HEK293 (cell line): ENCODE data around the gene PTAR1.

Experiments
- CTCF ChIA-PET: fragments of 350-600 bp; formaldehyde crosslinking; extraction: SDS; loops from one replicate; lab custom pipeline; 2021; ENCODE audit warnings: antibody characterized with exemption; lab: Yijun Ruan, JAX
- POLR2A ChIA-PET: fragments of 300-600 bp; formaldehyde crosslinking; extraction: SDS; loops from one replicate; lab custom pipeline; 2020; ENCODE audit warnings: antibody characterized with exemption, inconsistent platforms; lab: Yijun Ruan, JAX
- H3K27ac ChIP-seq: fragments of 200-500 bp; sonication (Bioruptor generic); 2 replicates; pipeline ENCODE4 v1.5.1; 2014; ENCODE audit warnings: low read depth, low read length, control low read depth, inconsistent platforms; ENCODE audit errors: extremely low read depth
- H3K36me3 ChIP-seq, 2 experiments: fragments of 200-500 bp in 1 of 2; sonication (Bioruptor generic) in 1 of 2; 1 replicate in 1 of 2; 2 replicates in 1 of 2; pipeline ENCODE4 v1.5.1; 2014 to 2017; ENCODE audit warnings: inconsistent platforms in 2 of 2, low read length in 2 of 2; ENCODE audit not compliant: control insufficient read depth in 2 of 2, insufficient read depth in 1 of 2
- H3K4me1 ChIP-seq: fragments of 200-500 bp; sonication (Bioruptor generic); 2 replicates; pipeline ENCODE4 v1.5.1; 2014; ENCODE audit warnings: mild to moderate bottlenecking, low read length, inconsistent platforms; ENCODE audit not compliant: control insufficient read depth, insufficient read depth
- H3K4me3 ChIP-seq: 2 replicates; pipeline ENCODE4 v1.5.1; 2011; ENCODE audit warnings: low read depth, mild to moderate bottlenecking, control low read depth, low read length, moderate library complexity
- H3K9me3 ChIP-seq: fragments of 200-500 bp; sonication (Bioruptor generic); 2 replicates; pipeline ENCODE4 v1.5.1; 2014; ENCODE audit warnings: low read depth, low read length, inconsistent platforms; ENCODE audit not compliant: control insufficient read depth, insufficient read depth
- IKZF3 ChIP-seq: fragments of 450-650 bp; IDR thresholded peaks from 2 replicates; pipeline ENCODE4 v1.5.0; 2018; ENCODE audit warnings: missing biosample characterization, mild to moderate bottlenecking, missing genetic modification characterization, moderate library complexity
- SETDB1 ChIP-seq: IDR thresholded peaks from one replicate; pipeline ENCODE4 v1.6.1; 2017; ENCODE audit warnings: mild to moderate bottlenecking, low read length, moderate library complexity, mixed read lengths; ENCODE audit not compliant: insufficient read length
- ZBTB21 ChIP-seq: fragments of 450-650 bp; formaldehyde crosslinking; IDR thresholded peaks from 2 replicates; pipeline ENCODE4 v1.5.1; 2017; ENCODE audit warnings: missing biosample characterization, missing genetic modification characterization
- ZIC2 ChIP-seq: fragments of 450-650 bp; formaldehyde crosslinking; IDR thresholded peaks from 2 replicates; pipeline ENCODE4 v1.5.1; 2016; ENCODE audit warnings: missing biosample characterization, missing genetic modification characterization
- ZNF10 ChIP-seq: fragments of 450-650 bp; formaldehyde crosslinking; IDR thresholded peaks from 2 replicates; pipeline ENCODE4 v1.5.1; 2017; ENCODE audit warnings: missing biosample characterization, missing genetic modification characterization
- ZNF133 ChIP-seq: fragments of 450-650 bp; formaldehyde crosslinking; IDR thresholded peaks from 2 replicates; pipeline ENCODE4 v1.5.1; 2016; ENCODE audit warnings: missing biosample characterization, missing genetic modification characterization
- ZNF169 ChIP-seq: fragments of 450-650 bp; formaldehyde crosslinking; IDR thresholded peaks from 2 replicates; pipeline ENCODE4 v1.5.1; 2016; ENCODE audit warnings: missing biosample characterization, missing genetic modification characterization
- ZNF248 ChIP-seq: fragments of 450-650 bp; formaldehyde crosslinking; IDR thresholded peaks from 2 replicates; pipeline ENCODE4 v1.5.1; 2017; ENCODE audit warnings: missing biosample characterization, missing genetic modification characterization
- ZNF394 ChIP-seq: fragments of 450-650 bp; formaldehyde crosslinking; IDR thresholded peaks from 2 replicates; pipeline ENCODE4 v1.5.1; 2016; ENCODE audit warnings: missing biosample characterization, missing genetic modification characterization, mild to moderate bottlenecking, moderate library complexity, borderline replicate concordance
- ZNF473 ChIP-seq: fragments of 450-650 bp; formaldehyde crosslinking; IDR thresholded peaks from 2 replicates; pipeline ENCODE4 v1.5.1; 2017; ENCODE audit warnings: missing biosample characterization, missing genetic modification characterization
- ZNF549 ChIP-seq: fragments of 450-650 bp; IDR thresholded peaks from 2 replicates; pipeline ENCODE4 v1.5.1; 2018; ENCODE audit warnings: missing biosample characterization, missing genetic modification characterization, mild to moderate bottlenecking, inconsistent platforms, moderate library complexity
- ZNF629 ChIP-seq: fragments of 450-650 bp; formaldehyde crosslinking; IDR thresholded peaks from 2 replicates; pipeline ENCODE4 v1.5.1; 2017; ENCODE audit warnings: missing biosample characterization, missing genetic modification characterization
- ZNF658 ChIP-seq: fragments of 450-650 bp; formaldehyde crosslinking; IDR thresholded peaks from 2 replicates; pipeline ENCODE4; 2016; ENCODE audit warnings: missing biosample characterization, missing genetic modification characterization
- ZNF785 ChIP-seq: fragments of 450-650 bp; formaldehyde crosslinking; IDR thresholded peaks from 2 replicates; pipeline ENCODE4 v1.5.1; 2016; ENCODE audit warnings: missing biosample characterization, missing genetic modification characterization
- TF ChIP-seq, protein P1 (sequence below): fragments of 450-650 bp; formaldehyde crosslinking; IDR thresholded peaks from 2 replicates; pipeline ENCODE4 v1.5.1; 2017; ENCODE audit warnings: missing biosample characterization, missing genetic modification characterization
- TF ChIP-seq, protein P2 (sequence below): fragments of 450-650 bp; formaldehyde crosslinking; IDR thresholded peaks from 2 replicates; pipeline ENCODE4 v1.5.1; 2016; ENCODE audit warnings: missing biosample characterization, missing genetic modification characterization, borderline replicate concordance
- TF ChIP-seq, protein P3 (sequence below): fragments of 450-650 bp; formaldehyde crosslinking; IDR thresholded peaks from 2 replicates; pipeline ENCODE4 v1.5.1; 2016; ENCODE audit warnings: missing biosample characterization, missing genetic modification characterization
- TF ChIP-seq, protein P4 (sequence below): fragments of 450-650 bp; formaldehyde crosslinking; IDR thresholded peaks from 2 replicates; pipeline ENCODE4 v1.5.1; 2016; ENCODE audit warnings: missing biosample characterization, missing genetic modification characterization
- TF ChIP-seq, protein P5 (sequence below): fragments of 450-650 bp; formaldehyde crosslinking; IDR thresholded peaks from 2 replicates; pipeline ENCODE4 v1.5.1; 2017; ENCODE audit warnings: missing biosample characterization, missing genetic modification characterization

The PTAR1 gene

DNA sequence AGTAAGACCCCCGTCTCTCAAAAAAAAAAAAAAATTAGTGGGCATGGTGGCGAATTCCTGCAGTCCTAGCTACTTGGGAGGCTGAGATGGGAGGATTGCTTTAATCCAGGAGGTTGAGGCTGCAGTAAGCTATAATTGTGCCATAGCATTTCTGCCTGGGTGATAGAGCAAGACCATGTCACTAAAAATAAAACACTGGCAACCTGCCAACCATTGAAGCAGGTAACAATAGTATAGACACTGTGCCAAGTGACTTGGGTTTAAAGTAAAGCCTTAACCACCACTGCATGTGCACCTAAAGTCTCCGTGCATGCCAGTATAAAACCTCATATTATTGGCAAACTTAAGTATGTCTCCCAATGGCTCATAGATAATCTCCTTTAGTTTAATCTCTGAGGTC, 84.2 kb downstream of the PTAR1 start:
- POLR2A ChIA-PET, result no interaction called here
- no peaks in the 10 kb centered on the region for H3K36me3 ChIP-seq
- TF ChIP-seq ZNF549 (tag by site-specific recombination), result no peak
- TF ChIP-seq ZNF133 (tag by site-specific recombination), result no peak
- TF ChIP-seq, protein P1, sequence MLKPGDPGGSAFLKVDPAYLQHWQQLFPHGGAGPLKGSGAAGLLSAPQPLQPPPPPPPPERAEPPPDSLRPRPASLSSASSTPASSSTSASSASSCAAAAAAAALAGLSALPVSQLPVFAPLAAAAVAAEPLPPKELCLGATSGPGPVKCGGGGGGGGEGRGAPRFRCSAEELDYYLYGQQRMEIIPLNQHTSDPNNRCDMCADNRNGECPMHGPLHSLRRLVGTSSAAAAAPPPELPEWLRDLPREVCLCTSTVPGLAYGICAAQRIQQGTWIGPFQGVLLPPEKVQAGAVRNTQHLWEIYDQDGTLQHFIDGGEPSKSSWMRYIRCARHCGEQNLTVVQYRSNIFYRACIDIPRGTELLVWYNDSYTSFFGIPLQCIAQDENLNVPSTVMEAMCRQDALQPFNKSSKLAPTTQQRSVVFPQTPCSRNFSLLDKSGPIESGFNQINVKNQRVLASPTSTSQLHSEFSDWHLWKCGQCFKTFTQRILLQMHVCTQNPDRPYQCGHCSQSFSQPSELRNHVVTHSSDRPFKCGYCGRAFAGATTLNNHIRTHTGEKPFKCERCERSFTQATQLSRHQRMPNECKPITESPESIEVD, result no peak
- TF ChIP-seq, protein P2, sequence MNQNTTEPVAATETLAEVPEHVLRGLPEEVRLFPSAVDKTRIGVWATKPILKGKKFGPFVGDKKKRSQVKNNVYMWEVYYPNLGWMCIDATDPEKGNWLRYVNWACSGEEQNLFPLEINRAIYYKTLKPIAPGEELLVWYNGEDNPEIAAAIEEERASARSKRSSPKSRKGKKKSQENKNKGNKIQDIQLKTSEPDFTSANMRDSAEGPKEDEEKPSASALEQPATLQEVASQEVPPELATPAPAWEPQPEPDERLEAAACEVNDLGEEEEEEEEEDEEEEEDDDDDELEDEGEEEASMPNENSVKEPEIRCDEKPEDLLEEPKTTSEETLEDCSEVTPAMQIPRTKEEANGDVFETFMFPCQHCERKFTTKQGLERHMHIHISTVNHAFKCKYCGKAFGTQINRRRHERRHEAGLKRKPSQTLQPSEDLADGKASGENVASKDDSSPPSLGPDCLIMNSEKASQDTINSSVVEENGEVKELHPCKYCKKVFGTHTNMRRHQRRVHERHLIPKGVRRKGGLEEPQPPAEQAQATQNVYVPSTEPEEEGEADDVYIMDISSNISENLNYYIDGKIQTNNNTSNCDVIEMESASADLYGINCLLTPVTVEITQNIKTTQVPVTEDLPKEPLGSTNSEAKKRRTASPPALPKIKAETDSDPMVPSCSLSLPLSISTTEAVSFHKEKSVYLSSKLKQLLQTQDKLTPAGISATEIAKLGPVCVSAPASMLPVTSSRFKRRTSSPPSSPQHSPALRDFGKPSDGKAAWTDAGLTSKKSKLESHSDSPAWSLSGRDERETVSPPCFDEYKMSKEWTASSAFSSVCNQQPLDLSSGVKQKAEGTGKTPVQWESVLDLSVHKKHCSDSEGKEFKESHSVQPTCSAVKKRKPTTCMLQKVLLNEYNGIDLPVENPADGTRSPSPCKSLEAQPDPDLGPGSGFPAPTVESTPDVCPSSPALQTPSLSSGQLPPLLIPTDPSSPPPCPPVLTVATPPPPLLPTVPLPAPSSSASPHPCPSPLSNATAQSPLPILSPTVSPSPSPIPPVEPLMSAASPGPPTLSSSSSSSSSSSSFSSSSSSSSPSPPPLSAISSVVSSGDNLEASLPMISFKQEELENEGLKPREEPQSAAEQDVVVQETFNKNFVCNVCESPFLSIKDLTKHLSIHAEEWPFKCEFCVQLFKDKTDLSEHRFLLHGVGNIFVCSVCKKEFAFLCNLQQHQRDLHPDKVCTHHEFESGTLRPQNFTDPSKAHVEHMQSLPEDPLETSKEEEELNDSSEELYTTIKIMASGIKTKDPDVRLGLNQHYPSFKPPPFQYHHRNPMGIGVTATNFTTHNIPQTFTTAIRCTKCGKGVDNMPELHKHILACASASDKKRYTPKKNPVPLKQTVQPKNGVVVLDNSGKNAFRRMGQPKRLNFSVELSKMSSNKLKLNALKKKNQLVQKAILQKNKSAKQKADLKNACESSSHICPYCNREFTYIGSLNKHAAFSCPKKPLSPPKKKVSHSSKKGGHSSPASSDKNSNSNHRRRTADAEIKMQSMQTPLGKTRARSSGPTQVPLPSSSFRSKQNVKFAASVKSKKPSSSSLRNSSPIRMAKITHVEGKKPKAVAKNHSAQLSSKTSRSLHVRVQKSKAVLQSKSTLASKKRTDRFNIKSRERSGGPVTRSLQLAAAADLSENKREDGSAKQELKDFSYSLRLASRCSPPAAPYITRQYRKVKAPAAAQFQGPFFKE (tag by site-specific recombination), result no peak
- no peak for TF ChIP-seq ZNF394 (tag by site-specific recombination)
- no peak for TF ChIP-seq ZNF629 (tag by site-specific recombination)
- TF ChIP-seq SETDB1, result no peak
- TF ChIP-seq ZNF473 (tag by site-specific recombination), result no peak
- TF ChIP-seq ZBTB21 (tag by site-specific recombination), result no peak
- no peak for TF ChIP-seq ZIC2 (tag by site-specific recombination)
- no peak for TF ChIP-seq IKZF3 (tag by site-specific recombination)
- no peak for TF ChIP-seq ZNF169 (tag by site-specific recombination)
- TF ChIP-seq, protein P3, sequence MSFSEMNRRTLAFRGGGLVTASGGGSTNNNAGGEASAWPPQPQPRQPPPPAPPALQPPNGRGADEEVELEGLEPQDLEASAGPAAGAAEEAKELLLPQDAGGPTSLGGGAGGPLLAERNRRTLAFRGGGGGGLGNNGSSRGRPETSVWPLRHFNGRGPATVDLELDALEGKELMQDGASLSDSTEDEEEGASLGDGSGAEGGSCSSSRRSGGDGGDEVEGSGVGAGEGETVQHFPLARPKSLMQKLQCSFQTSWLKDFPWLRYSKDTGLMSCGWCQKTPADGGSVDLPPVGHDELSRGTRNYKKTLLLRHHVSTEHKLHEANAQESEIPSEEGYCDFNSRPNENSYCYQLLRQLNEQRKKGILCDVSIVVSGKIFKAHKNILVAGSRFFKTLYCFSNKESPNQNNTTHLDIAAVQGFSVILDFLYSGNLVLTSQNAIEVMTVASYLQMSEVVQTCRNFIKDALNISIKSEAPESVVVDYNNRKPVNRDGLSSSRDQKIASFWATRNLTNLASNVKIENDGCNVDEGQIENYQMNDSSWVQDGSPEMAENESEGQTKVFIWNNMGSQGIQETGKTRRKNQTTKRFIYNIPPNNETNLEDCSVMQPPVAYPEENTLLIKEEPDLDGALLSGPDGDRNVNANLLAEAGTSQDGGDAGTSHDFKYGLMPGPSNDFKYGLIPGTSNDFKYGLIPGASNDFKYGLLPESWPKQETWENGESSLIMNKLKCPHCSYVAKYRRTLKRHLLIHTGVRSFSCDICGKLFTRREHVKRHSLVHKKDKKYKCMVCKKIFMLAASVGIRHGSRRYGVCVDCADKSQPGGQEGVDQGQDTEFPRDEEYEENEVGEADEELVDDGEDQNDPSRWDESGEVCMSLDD (tag by site-specific recombination), result no peak
- no peak for TF ChIP-seq ZNF658 (tag by site-specific recombination)
- TF ChIP-seq ZNF248 (tag by site-specific recombination), result no peak
- TF ChIP-seq, protein P4, sequence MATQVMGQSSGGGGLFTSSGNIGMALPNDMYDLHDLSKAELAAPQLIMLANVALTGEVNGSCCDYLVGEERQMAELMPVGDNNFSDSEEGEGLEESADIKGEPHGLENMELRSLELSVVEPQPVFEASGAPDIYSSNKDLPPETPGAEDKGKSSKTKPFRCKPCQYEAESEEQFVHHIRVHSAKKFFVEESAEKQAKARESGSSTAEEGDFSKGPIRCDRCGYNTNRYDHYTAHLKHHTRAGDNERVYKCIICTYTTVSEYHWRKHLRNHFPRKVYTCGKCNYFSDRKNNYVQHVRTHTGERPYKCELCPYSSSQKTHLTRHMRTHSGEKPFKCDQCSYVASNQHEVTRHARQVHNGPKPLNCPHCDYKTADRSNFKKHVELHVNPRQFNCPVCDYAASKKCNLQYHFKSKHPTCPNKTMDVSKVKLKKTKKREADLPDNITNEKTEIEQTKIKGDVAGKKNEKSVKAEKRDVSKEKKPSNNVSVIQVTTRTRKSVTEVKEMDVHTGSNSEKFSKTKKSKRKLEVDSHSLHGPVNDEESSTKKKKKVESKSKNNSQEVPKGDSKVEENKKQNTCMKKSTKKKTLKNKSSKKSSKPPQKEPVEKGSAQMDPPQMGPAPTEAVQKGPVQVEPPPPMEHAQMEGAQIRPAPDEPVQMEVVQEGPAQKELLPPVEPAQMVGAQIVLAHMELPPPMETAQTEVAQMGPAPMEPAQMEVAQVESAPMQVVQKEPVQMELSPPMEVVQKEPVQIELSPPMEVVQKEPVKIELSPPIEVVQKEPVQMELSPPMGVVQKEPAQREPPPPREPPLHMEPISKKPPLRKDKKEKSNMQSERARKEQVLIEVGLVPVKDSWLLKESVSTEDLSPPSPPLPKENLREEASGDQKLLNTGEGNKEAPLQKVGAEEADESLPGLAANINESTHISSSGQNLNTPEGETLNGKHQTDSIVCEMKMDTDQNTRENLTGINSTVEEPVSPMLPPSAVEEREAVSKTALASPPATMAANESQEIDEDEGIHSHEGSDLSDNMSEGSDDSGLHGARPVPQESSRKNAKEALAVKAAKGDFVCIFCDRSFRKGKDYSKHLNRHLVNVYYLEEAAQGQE, result no peak
- no peak for TF ChIP-seq ZNF785 (tag by site-specific recombination)
- TF ChIP-seq, protein P5, sequence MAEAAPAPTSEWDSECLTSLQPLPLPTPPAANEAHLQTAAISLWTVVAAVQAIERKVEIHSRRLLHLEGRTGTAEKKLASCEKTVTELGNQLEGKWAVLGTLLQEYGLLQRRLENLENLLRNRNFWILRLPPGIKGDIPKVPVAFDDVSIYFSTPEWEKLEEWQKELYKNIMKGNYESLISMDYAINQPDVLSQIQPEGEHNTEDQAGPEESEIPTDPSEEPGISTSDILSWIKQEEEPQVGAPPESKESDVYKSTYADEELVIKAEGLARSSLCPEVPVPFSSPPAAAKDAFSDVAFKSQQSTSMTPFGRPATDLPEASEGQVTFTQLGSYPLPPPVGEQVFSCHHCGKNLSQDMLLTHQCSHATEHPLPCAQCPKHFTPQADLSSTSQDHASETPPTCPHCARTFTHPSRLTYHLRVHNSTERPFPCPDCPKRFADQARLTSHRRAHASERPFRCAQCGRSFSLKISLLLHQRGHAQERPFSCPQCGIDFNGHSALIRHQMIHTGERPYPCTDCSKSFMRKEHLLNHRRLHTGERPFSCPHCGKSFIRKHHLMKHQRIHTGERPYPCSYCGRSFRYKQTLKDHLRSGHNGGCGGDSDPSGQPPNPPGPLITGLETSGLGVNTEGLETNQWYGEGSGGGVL (tag by site-specific recombination), result no peak
- no peak for TF ChIP-seq ZNF10 (tag by site-specific recombination)
- TF ChIP-seq, all 188 proteins: peak for 0
- no peaks in the 10 kb centered on the region for H3K9me3 ChIP-seq
- H3K27ac ChIP-seq, result no peak overlapping the region
- 0 out of 2 replicates have a peak, but pooled peaks cover 3% of the 10 kb centered on the region for H3K4me1 ChIP-seq
- no peak overlapping the region for H3K4me3 ChIP-seq
- CTCF ChIA-PET, result no interaction called here
